Suppressor macrophage treated with lipopolysaccharide for 4 hours (primary cell): Measurements from ENCODE around the gene MRPS34.

ENCODE experiments used
- DNase-seq: peaks from one replicate; pipeline ENCODE4 v3.0.0-alpha.2; 2020

Gene MRPS34

GRCh38 chr16:1768767-1769401, 4.0 kb downstream of the MRPS34 start:
- no peak for DNase-seq

- no peak for DNase-seq
Observed at GRCh38 chr16:1768061-1768766, 4.7 kb downstream of the MRPS34 start.

GRCh38 chr16:1767116-1767994, 5.6 kb downstream of the MRPS34 start:
- no peak for DNase-seq

GRCh38 chr16:1766701-1767100, 6.2 kb downstream of the MRPS34 start:
- no peak for DNase-seq

GRCh38 chr16:1766231-1766630, 6.7 kb downstream of the MRPS34 start:
- DNase-seq: no peak

- no peak for DNase-seq
Observed at GRCh38 chr16:1765826-1766225, 7.1 kb downstream of the MRPS34 start.

- DNase-seq: no peak
Observed at GRCh38 chr16:1764971-1765370, 8.0 kb downstream of the MRPS34 start.

- DNase-seq: no peak
Observed at GRCh38 chr16:1763521-1764511, 9.1 kb downstream of the MRPS34 start.

- no peak for DNase-seq
Observed at GRCh38 chr16:1762879-1763520, 9.9 kb downstream of the MRPS34 start.

- DNase-seq: no peak
Observed at GRCh38 chr16:1762196-1762878, 10.6 kb downstream of the MRPS34 start.

- no peak for DNase-seq
Observed at GRCh38 chr16:1761751-1762150, 11.2 kb downstream of the MRPS34 start.

GRCh38 chr16:1760911-1761310, 12.0 kb downstream of the MRPS34 start:
- no peak for DNase-seq

- no peak for DNase-seq
Observed at GRCh38 chr16:1759511-1759910, 13.4 kb downstream of the MRPS34 start.

- DNase-seq: no peak
Observed at GRCh38 chr16:1758923-1759322, 14.0 kb downstream of the MRPS34 start.

- DNase-seq: no peak
Observed at GRCh38 chr16:1757714-1758461, 15.0 kb downstream of the MRPS34 start.

- no peak for DNase-seq
Observed at GRCh38 chr16:1754204-1754603, 18.7 kb downstream of the MRPS34 start.

GRCh38 chr16:1752853-1753252, 20.1 kb downstream of the MRPS34 start:
- no peak for DNase-seq

- DNase-seq: no peak
Observed at GRCh38 chr16:1751946-1752345, 21.0 kb downstream of the MRPS34 start.

GRCh38 chr16:1749152-1750117, 23.5 kb downstream of the MRPS34 start:
- no peak for DNase-seq
